HEK293 (cell line): ENCODE measurements around the gene KRT71.

Experiments
- CTCF ChIA-PET: fragments of 350-600 bp; formaldehyde crosslinking; extraction: SDS; loops from one replicate; lab custom pipeline; 2021; ENCODE audit warnings: antibody characterized with exemption; lab: Yijun Ruan, JAX
- POLR2A ChIA-PET: fragments of 300-600 bp; formaldehyde crosslinking; extraction: SDS; loops from one replicate; lab custom pipeline; 2020; ENCODE audit warnings: antibody characterized with exemption, inconsistent platforms; lab: Yijun Ruan, JAX
- H3K27ac ChIP-seq: fragments of 200-500 bp; sonication (Bioruptor generic); 2 replicates; pipeline ENCODE4 v1.5.1; 2014; ENCODE audit warnings: low read depth, low read length, control low read depth, inconsistent platforms; ENCODE audit errors: extremely low read depth
- H3K36me3 ChIP-seq, 2 experiments: fragments of 200-500 bp in 1 of 2; sonication (Bioruptor generic) in 1 of 2; 1 replicate in 1 of 2; 2 replicates in 1 of 2; pipeline ENCODE4 v1.5.1; 2014 to 2017; ENCODE audit warnings: inconsistent platforms in 2 of 2, low read length in 2 of 2; ENCODE audit not compliant: control insufficient read depth in 2 of 2, insufficient read depth in 1 of 2
- H3K4me1 ChIP-seq: fragments of 200-500 bp; sonication (Bioruptor generic); 2 replicates; pipeline ENCODE4 v1.5.1; 2014; ENCODE audit warnings: mild to moderate bottlenecking, low read length, inconsistent platforms; ENCODE audit not compliant: control insufficient read depth, insufficient read depth
- H3K4me3 ChIP-seq: 2 replicates; pipeline ENCODE4 v1.5.1; 2011; ENCODE audit warnings: low read depth, mild to moderate bottlenecking, control low read depth, low read length, moderate library complexity
- H3K9me3 ChIP-seq: fragments of 200-500 bp; sonication (Bioruptor generic); 2 replicates; pipeline ENCODE4 v1.5.1; 2014; ENCODE audit warnings: low read depth, low read length, inconsistent platforms; ENCODE audit not compliant: control insufficient read depth, insufficient read depth
- AEBP2 ChIP-seq: fragments of 450-650 bp; formaldehyde crosslinking; IDR thresholded peaks from 2 replicates; pipeline ENCODE4 v1.5.1; 2016; ENCODE audit warnings: missing biosample characterization, missing genetic modification characterization, borderline replicate concordance
- GLI2 ChIP-seq: fragments of 450-650 bp; formaldehyde crosslinking; IDR thresholded peaks from 2 replicates; pipeline ENCODE4; 2017; ENCODE audit warnings: missing biosample characterization, missing genetic modification characterization, low read depth, borderline replicate concordance
- PRDM1 ChIP-seq: fragments of 450-650 bp; formaldehyde crosslinking; IDR thresholded peaks from 2 replicates; pipeline ENCODE4; 2016; ENCODE audit warnings: missing biosample characterization, missing genetic modification characterization
- RBAK ChIP-seq: fragments of 450-650 bp; formaldehyde crosslinking; IDR thresholded peaks from 2 replicates; pipeline ENCODE4 v1.5.1; 2016; ENCODE audit warnings: missing biosample characterization, missing genetic modification characterization
- ZBTB1 ChIP-seq: fragments of 450-650 bp; formaldehyde crosslinking; IDR thresholded peaks from 2 replicates; pipeline ENCODE4 v1.5.1; 2016; ENCODE audit warnings: missing biosample characterization, missing genetic modification characterization
- ZNF138 ChIP-seq: fragments of 450-650 bp; formaldehyde crosslinking; IDR thresholded peaks from 2 replicates; pipeline ENCODE4 v1.5.1; 2016; ENCODE audit warnings: missing biosample characterization, missing genetic modification characterization, borderline replicate concordance
- ZNF23 ChIP-seq: fragments of 450-650 bp; formaldehyde crosslinking; IDR thresholded peaks from 2 replicates; pipeline ENCODE4 v1.5.1; 2016; ENCODE audit warnings: missing biosample characterization, missing genetic modification characterization, borderline replicate concordance
- ZNF266 ChIP-seq: fragments of 450-650 bp; formaldehyde crosslinking; IDR thresholded peaks from 2 replicates; pipeline ENCODE4 v1.5.1; 2016; ENCODE audit warnings: missing biosample characterization, missing genetic modification characterization, low read depth
- ZNF292 ChIP-seq: fragments of 450-650 bp; formaldehyde crosslinking; IDR thresholded peaks from 2 replicates; pipeline ENCODE4 v1.5.1; 2016; ENCODE audit warnings: low read depth, missing biosample characterization, missing genetic modification characterization, borderline replicate concordance
- ZNF391 ChIP-seq: fragments of 450-650 bp; formaldehyde crosslinking; IDR thresholded peaks from 2 replicates; pipeline ENCODE4 v1.5.1; 2016; ENCODE audit warnings: low read depth, missing biosample characterization, missing genetic modification characterization, borderline replicate concordance
- ZNF416 ChIP-seq: fragments of 450-650 bp; formaldehyde crosslinking; IDR thresholded peaks from 2 replicates; pipeline ENCODE4 v1.5.1; 2016; ENCODE audit warnings: missing biosample characterization, missing genetic modification characterization
- ZNF433 ChIP-seq: fragments of 450-650 bp; formaldehyde crosslinking; IDR thresholded peaks from 2 replicates; pipeline ENCODE4 v1.5.1; 2016; ENCODE audit warnings: missing biosample characterization, missing genetic modification characterization, low read depth
- ZNF529 ChIP-seq: fragments of 450-650 bp; formaldehyde crosslinking; IDR thresholded peaks from 2 replicates; pipeline ENCODE4 v1.5.1; 2017; ENCODE audit warnings: missing genetic modification characterization, missing biosample characterization; ENCODE audit not compliant: insufficient replicate concordance
- ZNF530 ChIP-seq: fragments of 450-650 bp; formaldehyde crosslinking; IDR thresholded peaks from 2 replicates; pipeline ENCODE4 v1.5.1; 2016; ENCODE audit warnings: low read depth, missing biosample characterization, missing genetic modification characterization
- ZNF626 ChIP-seq: fragments of 450-650 bp; sonication (Bioruptor Pico); formaldehyde crosslinking; IDR thresholded peaks from 2 replicates; pipeline ENCODE4 v1.5.1; 2018; ENCODE audit warnings: missing biosample characterization, missing genetic modification characterization, inconsistent platforms
- ZNF701 ChIP-seq: fragments of 450-650 bp; formaldehyde crosslinking; IDR thresholded peaks from 2 replicates; pipeline ENCODE4 v1.5.1; 2016; ENCODE audit warnings: missing biosample characterization, missing genetic modification characterization
- ZNF768 ChIP-seq: fragments of 450-650 bp; formaldehyde crosslinking; IDR thresholded peaks from 2 replicates; pipeline ENCODE4 v1.5.1; 2018; ENCODE audit warnings: missing biosample characterization, mild to moderate bottlenecking, missing genetic modification characterization
- ZSCAN4 ChIP-seq: fragments of 450-650 bp; formaldehyde crosslinking; IDR thresholded peaks from 2 replicates; pipeline ENCODE4 v1.5.1; 2017; ENCODE audit warnings: missing biosample characterization, missing genetic modification characterization
- TF ChIP-seq, protein P1 (sequence below): fragments of 450-650 bp; formaldehyde crosslinking; conservative IDR thresholded peaks from 2 replicates; pipeline ENCODE4 v1.5.1; 2016; ENCODE audit warnings: low read depth, missing biosample characterization, missing genetic modification characterization
- TF ChIP-seq, protein P2 (sequence below): fragments of 450-650 bp; IDR thresholded peaks from 2 replicates; pipeline ENCODE4 v1.5.1; 2018; ENCODE audit warnings: missing biosample characterization, mild to moderate bottlenecking, missing genetic modification characterization

The KRT71 gene

GRCh38 chr12:52532636-52533035 lies 20.3 kb downstream of the KRT71 start:
- Histone ChIP-seq H3K27ac (no peak overlapping the region), H3K9me3 (no peaks in the 10 kb centered on the region), H3K4me3 (no peak overlapping the region), H3K36me3 (no peaks in the 10 kb centered on the region), H3K4me1 (no peaks in the 10 kb centered on the region)
- TF ChIP-seq ZSCAN4 (tag by site-specific recombination): no peak
- TF ChIP-seq PRDM1 (tag by site-specific recombination): no peak
- no peak for TF ChIP-seq ZNF266 (tag by site-specific recombination)
- TF ChIP-seq ZNF391 (tag by site-specific recombination): no peak
- TF ChIP-seq, protein P1, sequence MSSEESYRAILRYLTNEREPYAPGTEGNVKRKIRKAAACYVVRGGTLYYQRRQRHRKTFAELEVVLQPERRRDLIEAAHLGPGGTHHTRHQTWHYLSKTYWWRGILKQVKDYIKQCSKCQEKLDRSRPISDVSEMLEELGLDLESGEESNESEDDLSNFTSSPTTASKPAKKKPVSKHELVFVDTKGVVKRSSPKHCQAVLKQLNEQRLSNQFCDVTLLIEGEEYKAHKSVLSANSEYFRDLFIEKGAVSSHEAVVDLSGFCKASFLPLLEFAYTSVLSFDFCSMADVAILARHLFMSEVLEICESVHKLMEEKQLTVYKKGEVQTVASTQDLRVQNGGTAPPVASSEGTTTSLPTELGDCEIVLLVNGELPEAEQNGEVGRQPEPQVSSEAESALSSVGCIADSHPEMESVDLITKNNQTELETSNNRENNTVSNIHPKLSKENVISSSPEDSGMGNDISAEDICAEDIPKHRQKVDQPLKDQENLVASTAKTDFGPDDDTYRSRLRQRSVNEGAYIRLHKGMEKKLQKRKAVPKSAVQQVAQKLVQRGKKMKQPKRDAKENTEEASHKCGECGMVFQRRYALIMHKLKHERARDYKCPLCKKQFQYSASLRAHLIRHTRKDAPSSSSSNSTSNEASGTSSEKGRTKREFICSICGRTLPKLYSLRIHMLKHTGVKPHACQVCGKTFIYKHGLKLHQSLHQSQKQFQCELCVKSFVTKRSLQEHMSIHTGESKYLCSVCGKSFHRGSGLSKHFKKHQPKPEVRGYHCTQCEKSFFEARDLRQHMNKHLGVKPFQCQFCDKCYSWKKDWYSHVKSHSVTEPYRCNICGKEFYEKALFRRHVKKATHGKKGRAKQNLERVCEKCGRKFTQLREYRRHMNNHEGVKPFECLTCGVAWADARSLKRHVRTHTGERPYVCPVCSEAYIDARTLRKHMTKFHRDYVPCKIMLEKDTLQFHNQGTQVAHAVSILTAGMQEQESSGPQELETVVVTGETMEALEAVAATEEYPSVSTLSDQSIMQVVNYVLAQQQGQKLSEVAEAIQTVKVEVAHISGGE (tag by site-specific recombination): no peak
- TF ChIP-seq ZNF292 (tag by site-specific recombination): no peak
- TF ChIP-seq ZNF529: no peak
- TF ChIP-seq ZBTB1 (tag by site-specific recombination): no peak
- no peak for TF ChIP-seq RBAK (tag by site-specific recombination)
- TF ChIP-seq ZNF701 (tag by site-specific recombination): no peak
- no peak for TF ChIP-seq ZNF626 (tag by site-specific recombination)
- TF ChIP-seq, protein P2, sequence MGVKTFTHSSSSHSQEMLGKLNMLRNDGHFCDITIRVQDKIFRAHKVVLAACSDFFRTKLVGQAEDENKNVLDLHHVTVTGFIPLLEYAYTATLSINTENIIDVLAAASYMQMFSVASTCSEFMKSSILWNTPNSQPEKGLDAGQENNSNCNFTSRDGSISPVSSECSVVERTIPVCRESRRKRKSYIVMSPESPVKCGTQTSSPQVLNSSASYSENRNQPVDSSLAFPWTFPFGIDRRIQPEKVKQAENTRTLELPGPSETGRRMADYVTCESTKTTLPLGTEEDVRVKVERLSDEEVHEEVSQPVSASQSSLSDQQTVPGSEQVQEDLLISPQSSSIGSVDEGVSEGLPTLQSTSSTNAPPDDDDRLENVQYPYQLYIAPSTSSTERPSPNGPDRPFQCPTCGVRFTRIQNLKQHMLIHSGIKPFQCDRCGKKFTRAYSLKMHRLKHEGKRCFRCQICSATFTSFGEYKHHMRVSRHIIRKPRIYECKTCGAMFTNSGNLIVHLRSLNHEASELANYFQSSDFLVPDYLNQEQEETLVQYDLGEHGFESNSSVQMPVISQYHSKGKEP (tag by site-specific recombination): no peak
- no peak for TF ChIP-seq ZNF530
- TF ChIP-seq ZNF433 (tag by site-specific recombination): no peak
- no peak for TF ChIP-seq ZNF416 (tag by site-specific recombination)
- CTCF ChIA-PET: interaction anchor here (0.6 to 2.5 kb wide), 6 partner anchors 42 to 348 kb away, joined by 3 to 8 read pairs (median 3); no protein-coding TSS in a partner anchor
- POLR2A ChIA-PET: no interaction called here

DNA sequence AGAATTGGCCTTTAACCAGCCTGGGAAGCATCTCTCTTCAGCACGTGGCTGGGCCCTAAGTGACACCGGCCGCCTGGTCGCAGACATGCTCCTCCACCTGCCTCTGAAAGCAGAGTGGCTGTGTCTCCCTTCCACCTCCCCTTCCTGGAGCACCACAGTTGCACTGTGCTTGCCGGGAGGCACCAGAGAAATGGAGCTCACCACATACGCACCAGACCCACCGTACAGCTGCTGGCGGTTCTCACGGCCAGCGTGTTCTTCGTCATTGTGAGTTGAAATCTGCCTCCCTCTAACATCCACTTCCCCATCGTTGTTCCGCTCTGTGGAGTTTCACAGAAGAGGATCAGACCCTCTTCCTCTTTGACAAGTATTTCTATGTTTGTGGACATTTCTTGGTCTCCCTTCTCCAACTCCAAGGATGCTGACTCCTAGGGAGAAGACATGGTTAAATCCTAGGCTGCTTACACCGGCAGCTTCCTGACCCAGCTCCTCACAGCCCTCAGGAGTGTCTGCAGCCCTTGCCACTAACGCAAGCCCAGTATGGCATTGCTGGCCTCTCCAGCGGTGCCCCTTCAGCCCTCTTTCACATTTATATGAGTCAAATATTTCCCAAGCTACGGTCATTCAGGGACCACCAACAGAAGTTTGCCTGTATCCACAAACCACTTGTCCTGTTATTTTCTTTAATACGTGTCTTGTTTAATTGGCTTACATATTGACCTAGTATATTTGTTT lies 21.2 kb downstream of the KRT71 start:
- CTCF ChIA-PET: interaction anchor here (0.7 to 0.8 kb wide), 3 partner anchors 136 to 349 kb away, joined by 3 read pairs; no protein-coding TSS in a partner anchor
- POLR2A ChIA-PET: no interaction called here
- no peak overlapping the region for H3K27ac ChIP-seq
- H3K4me3 ChIP-seq: no peak overlapping the region
- H3K36me3 ChIP-seq: no peaks in the 10 kb centered on the region
- H3K4me1 ChIP-seq: no peaks in the 10 kb centered on the region
- no peaks in the 10 kb centered on the region for H3K9me3 ChIP-seq
- TF ChIP-seq ZNF23 (tag by site-specific recombination) (no peak), AEBP2 (tag by site-specific recombination) (no peak), ZNF138 (tag by site-specific recombination) (no peak), ZNF768 (tag by site-specific recombination) (no peak), GLI2 (tag by site-specific recombination) (no peak)
